HG03558 (cell line): ENCODE measurements around the gene ELAVL4.

Source experiments
- ATAC-seq: cut with Tn5 transposase; IDR thresholded peaks from one replicate; pipeline ENCODE4 v1.9.1; 2021; ENCODE audit warnings: moderate number of reproducible peaks; ENCODE audit not compliant: unreplicated experiment; ENCODE audit errors: extremely low read depth

Gene ELAVL4

GRCh38 chr1:50175719-50176639 lies 67.3 kb downstream of the ELAVL4 start:
- no peak for ATAC-seq

GRCh38 chr1:50177994-50178393 lies 69.3 kb downstream of the ELAVL4 start:
- ATAC-seq: no peak

GRCh38 chr1:50179639-50180038 lies 70.9 kb downstream of the ELAVL4 start:
- ATAC-seq: no peak

- no peak for ATAC-seq
Observed at GRCh38 chr1:50180367-50180766, 71.6 kb downstream of the ELAVL4 start.

- ATAC-seq: no peak
Observed at GRCh38 chr1:50181027-50181663, 72.4 kb downstream of the ELAVL4 start.

- ATAC-seq: no peak
Observed at GRCh38 chr1:50183378-50184133, 74.8 kb downstream of the ELAVL4 start.

- ATAC-seq: no peak
Observed at GRCh38 chr1:50189369-50189768, 80.6 kb downstream of the ELAVL4 start.

- ATAC-seq: no peak
Observed at GRCh38 chr1:50193002-50193401, 84.3 kb downstream of the ELAVL4 start.

GRCh38 chr1:50195205-50195604 lies 86.5 kb downstream of the ELAVL4 start:
- ATAC-seq: no peak

- no peak for ATAC-seq
Observed at GRCh38 chr1:50196081-50196480, 87.4 kb downstream of the ELAVL4 start.

GRCh38 chr1:50197216-50197615 lies 88.5 kb downstream of the ELAVL4 start:
- ATAC-seq: no peak

GRCh38 chr1:50208315-50208714 lies 99.6 kb downstream of the ELAVL4 start:
- no peak for ATAC-seq

- no peak for ATAC-seq
Observed at GRCh38 chr1:50208756-50209155, 100.0 kb downstream of the ELAVL4 start.

GRCh38 chr1:50209749-50210148 lies 101.0 kb downstream of the ELAVL4 start:
- no peak for ATAC-seq

GRCh38 chr1:50213505-50213904 lies 104.8 kb downstream of the ELAVL4 start:
- no peak for ATAC-seq

GRCh38 chr1:50214717-50215116 lies 106.0 kb downstream of the ELAVL4 start:
- ATAC-seq: no peak

GRCh38 chr1:50218344-50219120 lies 109.8 kb downstream of the ELAVL4 start:
- ATAC-seq: no peak

- ATAC-seq: no peak
Observed at GRCh38 chr1:50228871-50229384, 120.2 kb downstream of the ELAVL4 start.

GRCh38 chr1:50231209-50231608 lies 122.5 kb downstream of the ELAVL4 start:
- ATAC-seq: no peak

GRCh38 chr1:50232336-50232735 lies 123.6 kb downstream of the ELAVL4 start:
- no peak for ATAC-seq
